Breast epithelium (tissue), 4 donors: ENCODE measurements around the gene LCK. TPM values are rescaled to one million over a fixed set of nuclear protein-coding genes. Genes with fewer than 3 reads are reported as not detected.

Experiments
- DNase-seq, 2 donors: peaks; one replicate each; pipeline ENCODE4 v3.0.0-alpha.2; 2019; ENCODE audit warnings: low spot score in 2 of 2
- H3K27ac ChIP-seq, 2 donors: fragments of 200-600 bp; sonication (generic) in 1 of 2; one replicate each; pipeline ENCODE4 v1.5.1; 2016 to 2019; ENCODE audit warnings: mild to moderate bottlenecking in 1 of 2
- H3K27me3 ChIP-seq, 2 donors: fragments of 200-600 bp; sonication (generic) in 1 of 2; one replicate each; pipeline versions ENCODE4 v1.5.1 to v1.6.0; 2017 to 2019; ENCODE audit warnings: control low read depth in 1 of 2, mild to moderate bottlenecking in 1 of 2
- H3K36me3 ChIP-seq: fragments of 200-600 bp; one replicate; pipeline ENCODE4 v1.5.1; 2019
- H3K4me1 ChIP-seq, 2 donors: fragments of 200-600 bp; sonication (generic); one replicate each; pipeline ENCODE4 v1.5.1; 2016 to 2019; ENCODE audit warnings: control low read depth in 1 of 2
- H3K4me3 ChIP-seq, 3 donors: fragments of 200-600 bp; sonication (generic); 1 replicate in 2 of 3; 2 replicates in 1 of 3; pipeline ENCODE4 v1.5.1; 2016 to 2019; ENCODE audit warnings: mild to moderate bottlenecking in 3 of 3, moderate library complexity in 2 of 3
- H3K9me3 ChIP-seq, 2 donors: fragments of 200-600 bp; sonication (generic) in 1 of 2; one replicate each; pipeline ENCODE4 v1.5.1; 2016 to 2019; ENCODE audit warnings: control low read depth in 1 of 2
- POLR2A ChIP-seq: fragments of 450-650 bp; IDR thresholded peaks from one replicate; pipeline ENCODE4 v1.6.1; 2016; ENCODE audit warnings: antibody characterized with exemption, mild to moderate bottlenecking, moderate library complexity
- POLR2AphosphoS5 ChIP-seq, 3 donors: sonication (generic); formaldehyde crosslinking; IDR thresholded peaks; one replicate each; pipeline ENCODE4 v1.6.1; 2017; ENCODE audit warnings: antibody characterized with exemption in 3 of 3
- intact Hi-C: fragments of 100-400 bp; cut with DNase I; formaldehyde crosslinking; loops from one replicate; pipeline ENCODE4 v1.15.1; 2023; ENCODE audit warnings: low total_unique reads
- total RNA-seq, 3 donors: library from RNA; depleted of rRNA; stranded (reverse); fragments of >200 nt; gene quantifications; one replicate each; pipeline ENCODE4 v1.1.0, GENCODE V29; 2016
- TF ChIP-seq, protein P1 (sequence below), 3 donors: fragments of 450-650 bp; IDR thresholded peaks; one replicate each; pipeline ENCODE4 v1.5.1; 2016 to 2017; ENCODE audit warnings: antibody characterized with exemption in 3 of 3, mild to moderate bottlenecking in 3 of 3, moderate library complexity in 3 of 3

Gene LCK
- total RNA-seq, 3 donors from 2014 or later: 2.4 to 4.1 (median 2.9) TPM

DNA sequence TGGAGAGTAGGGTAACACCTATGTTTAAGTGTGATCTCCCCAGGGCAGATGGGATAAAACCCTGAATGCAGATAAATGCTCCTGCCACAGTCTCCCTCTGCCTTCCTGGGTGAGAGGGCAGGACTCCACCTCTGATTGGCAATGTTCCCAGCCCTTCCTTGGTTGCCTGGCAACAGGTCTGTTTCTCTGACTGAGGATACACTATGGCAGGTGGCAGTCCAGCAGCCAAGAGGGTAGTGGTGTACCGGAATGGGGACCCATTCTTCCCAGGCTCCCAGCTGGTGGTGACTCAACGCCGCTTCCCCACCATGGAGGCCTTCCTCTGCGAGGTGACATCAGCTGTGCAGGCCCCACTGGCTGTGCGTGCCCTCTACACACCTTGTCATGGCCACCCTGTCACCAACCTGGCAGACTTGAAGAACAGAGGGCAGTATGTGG, 42.2 kb upstream of the LCK start, which contains the start of gene DCDC2B:
Gene DCDC2B (plus strand): TSS at position 199 of the 438 bp plus-strand sequence. CDS start 5 bp downstream, at position 204.
- intact Hi-C loops: no loop called here
- Histone ChIP-seq H3K27me3 (no peaks in the 10 kb centered on the region), H3K4me1 (peaks cover 0 to 8% of the 10 kb centered on the region in 2 donors), H3K27ac (peak within 1 kb of the TSS in 1 of 2 donors; percentile 42), H3K36me3 (no peaks in the 10 kb centered on the region), H3K9me3 (no peaks in the 10 kb centered on the region), H3K4me3 (no peak within 1 kb of the TSS)
- no peak for TF ChIP-seq POLR2A
- DNase-seq: peak; percentile 67 to 83

GRCh38 chr1:32215629-32216480, 35.2 kb upstream of the LCK start:
- Histone ChIP-seq H3K27ac (peak overlapping the region in 1 of 2 donors; percentile 12), H3K27me3 (no peaks in the 10 kb centered on the region), H3K9me3 (no peaks in the 10 kb centered on the region), H3K4me3 (no peak overlapping the region), H3K36me3 (no peaks in the 10 kb centered on the region), H3K4me1 (no peaks in the 10 kb centered on the region)
- DNase-seq: peak in 1 of 2 donors; percentile 63
- TF ChIP-seq, protein P1, sequence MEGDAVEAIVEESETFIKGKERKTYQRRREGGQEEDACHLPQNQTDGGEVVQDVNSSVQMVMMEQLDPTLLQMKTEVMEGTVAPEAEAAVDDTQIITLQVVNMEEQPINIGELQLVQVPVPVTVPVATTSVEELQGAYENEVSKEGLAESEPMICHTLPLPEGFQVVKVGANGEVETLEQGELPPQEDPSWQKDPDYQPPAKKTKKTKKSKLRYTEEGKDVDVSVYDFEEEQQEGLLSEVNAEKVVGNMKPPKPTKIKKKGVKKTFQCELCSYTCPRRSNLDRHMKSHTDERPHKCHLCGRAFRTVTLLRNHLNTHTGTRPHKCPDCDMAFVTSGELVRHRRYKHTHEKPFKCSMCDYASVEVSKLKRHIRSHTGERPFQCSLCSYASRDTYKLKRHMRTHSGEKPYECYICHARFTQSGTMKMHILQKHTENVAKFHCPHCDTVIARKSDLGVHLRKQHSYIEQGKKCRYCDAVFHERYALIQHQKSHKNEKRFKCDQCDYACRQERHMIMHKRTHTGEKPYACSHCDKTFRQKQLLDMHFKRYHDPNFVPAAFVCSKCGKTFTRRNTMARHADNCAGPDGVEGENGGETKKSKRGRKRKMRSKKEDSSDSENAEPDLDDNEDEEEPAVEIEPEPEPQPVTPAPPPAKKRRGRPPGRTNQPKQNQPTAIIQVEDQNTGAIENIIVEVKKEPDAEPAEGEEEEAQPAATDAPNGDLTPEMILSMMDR (IDR thresholded peaks at IDR 0.05): peak; percentile 40 to 67 (median 64)
- TF ChIP-seq POLR2A (no peak), POLR2AphosphoS5 (IDR thresholded peaks at IDR 0.05) (no peak)
- intact Hi-C loops: no loop called here

GRCh38 chr1:32216566-32216965, 34.5 kb upstream of the LCK start:
- Histone ChIP-seq H3K4me1 (no peaks in the 10 kb centered on the region), H3K36me3 (no peaks in the 10 kb centered on the region), H3K27me3 (no peaks in the 10 kb centered on the region), H3K9me3 (no peaks in the 10 kb centered on the region), H3K27ac (no peak overlapping the region), H3K4me3 (no peak overlapping the region)
- TF ChIP-seq, protein P1 (IDR thresholded peaks at IDR 0.05): no peak
- no peak for TF ChIP-seq POLR2AphosphoS5 (IDR thresholded peaks at IDR 0.05)
- TF ChIP-seq POLR2A: no peak
- no peak for DNase-seq
- intact Hi-C loops: no loop called here

- intact Hi-C loops: no loop called here
Measured at GRCh38 chr1:32219022-32219421, 32.0 kb upstream of the LCK start.

GRCh38 chr1:32220746-32221580, 30.1 kb upstream of the LCK start:
- TF ChIP-seq POLR2A (no peak), POLR2AphosphoS5 (IDR thresholded peaks at IDR 0.05) (no peak)
- TF ChIP-seq, protein P1 (IDR thresholded peaks at IDR 0.05): no peak
- Histone ChIP-seq H3K27ac (peak overlapping the region in 1 of 2 donors; percentile 97), H3K36me3 (no peaks in the 10 kb centered on the region), H3K4me1 (peaks cover 10% of the 10 kb centered on the region in 2 donors), H3K27me3 (no peaks in the 10 kb centered on the region), H3K9me3 (no peaks in the 10 kb centered on the region), H3K4me3 (peak overlapping the region; percentile 66 to 92 (median 85))
- intact Hi-C loops: no loop called here
- no peak for DNase-seq

More at GRCh38 chr1:32219022-32219421, 32.0 kb upstream of the LCK start:
- Histone ChIP-seq H3K9me3 (no peaks in the 10 kb centered on the region), H3K27me3 (no peaks in the 10 kb centered on the region), H3K4me3 (no peak overlapping the region), H3K27ac (no peak overlapping the region), H3K4me1 (peaks cover 10% of the 10 kb centered on the region in 2 donors), H3K36me3 (no peaks in the 10 kb centered on the region)
- TF ChIP-seq POLR2AphosphoS5 (IDR thresholded peaks at IDR 0.05) (no peak), POLR2A (no peak)
- TF ChIP-seq, protein P1 (IDR thresholded peaks at IDR 0.05): no peak
- no peak for DNase-seq
